Kidney (tissue), 14 donors: Measurements from ENCODE around the gene MARK4. TPM values are rescaled to one million over a fixed set of nuclear protein-coding genes. Genes with fewer than 3 reads are reported as not detected.

Experiments used
- DNase-seq, 5 donors: peaks; one replicate each; pipeline ENCODE4 v3.0.0-alpha.2; 2013 to 2020
- FAIRE-seq: peaks from 2 replicates; lab custom pipeline; 2012; peaks lifted over from hg19 to GRCh38; lab: Jason Lieb, UNC
- H3K27ac ChIP-seq, 2 donors: one replicate each; pipeline ENCODE4 v1.7.0; 2013; ENCODE audit warnings: low read depth in 2 of 2, low read length in 2 of 2, inconsistent platforms in 1 of 2
- H3K27me3 ChIP-seq: one replicate; pipeline ENCODE4 v1.7.1; 2013; ENCODE audit warnings: low read length, inconsistent platforms; ENCODE audit not compliant: control insufficient read depth, insufficient read depth
- H3K36me3 ChIP-seq, 3 donors: one replicate each; pipeline versions ENCODE4 v1.7.0 to v1.7.1; 2013; ENCODE audit warnings: low read length in 3 of 3, control low read depth in 1 of 3, inconsistent platforms in 1 of 3; ENCODE audit not compliant: insufficient read depth in 3 of 3, control insufficient read depth in 2 of 3
- H3K4me1 ChIP-seq, 3 donors: one replicate each; pipeline versions ENCODE4 v1.7.0 to v1.7.1; 2013; ENCODE audit warnings: low read length in 3 of 3, inconsistent platforms in 1 of 3, low read depth in 1 of 3; ENCODE audit not compliant: control insufficient read depth in 2 of 3, insufficient read depth in 2 of 3
- H3K4me3 ChIP-seq, 3 donors: one replicate each; pipeline versions ENCODE4 v1.7.0 to v1.8.1; 2013; ENCODE audit warnings: low read length in 3 of 3, control low read depth in 1 of 3, inconsistent platforms in 1 of 3
- H3K9ac ChIP-seq, 3 donors: one replicate each; pipeline versions ENCODE4 v1.7.0 to v1.7.1; 2013; ENCODE audit warnings: low read length in 3 of 3, control low read depth in 1 of 3, inconsistent platforms in 1 of 3
- H3K9me3 ChIP-seq, 3 donors: one replicate each; pipeline versions ENCODE4 v1.7.0 to v1.7.1; 2013; ENCODE audit warnings: low read length in 3 of 3, control low read depth in 1 of 3, inconsistent platforms in 1 of 3; ENCODE audit not compliant: control insufficient read depth in 2 of 3, insufficient read depth in 1 of 3
- intact Hi-C: fragments of 100-400 bp; cut with DNase I; formaldehyde crosslinking; loops from one replicate; pipeline ENCODE4 v1.11.1; 2022
- polyA plus RNA-seq: library from polyadenylated mRNA; stranded (reverse); fragments of 350-450 nt; fragmentation: Illumina TruSeq; extraction: RNeasy Lipid Tissue Mini Kit (QIAGEN cat#74804); gene quantifications from one replicate; pipeline ENCODE4 v1.2.3, GENCODE V29; 2014; ENCODE audit warnings: low read depth, low replicate concordance; ENCODE audit not compliant: insufficient read depth
- total RNA-seq: library from RNA; stranded (reverse); fragmentation: NEBNext Ultra II Directional; extraction: Animal tissue kit (Norgen Biotek cat#: 25700); gene quantifications from one replicate; pipeline ENCODE4 v1.2.1, GENCODE V29; 2021
- TF ChIP-seq, protein P1 (sequence below): IDR thresholded peaks from 3 replicates; pipeline ENCODE4 v1.5.1; 2012; ENCODE audit warnings: mild to moderate bottlenecking, moderate library complexity, borderline replicate concordance; ENCODE audit not compliant: insufficient read depth; ENCODE audit errors: extremely low read depth
- donor health status: control.
- donor health status: control.
- donor health status: control.
- donor health status: control.
- donor health status: control.
- donor health status: DM: yes; HTN: yes; CAD: no.
- donor health status: Normal renal cell carcinoma (clear cell type).

MARK4 gene
- total and polyA plus RNA-seq, 2 donors from 2014 or later = 13.6 to 29.7 TPM

DNA sequence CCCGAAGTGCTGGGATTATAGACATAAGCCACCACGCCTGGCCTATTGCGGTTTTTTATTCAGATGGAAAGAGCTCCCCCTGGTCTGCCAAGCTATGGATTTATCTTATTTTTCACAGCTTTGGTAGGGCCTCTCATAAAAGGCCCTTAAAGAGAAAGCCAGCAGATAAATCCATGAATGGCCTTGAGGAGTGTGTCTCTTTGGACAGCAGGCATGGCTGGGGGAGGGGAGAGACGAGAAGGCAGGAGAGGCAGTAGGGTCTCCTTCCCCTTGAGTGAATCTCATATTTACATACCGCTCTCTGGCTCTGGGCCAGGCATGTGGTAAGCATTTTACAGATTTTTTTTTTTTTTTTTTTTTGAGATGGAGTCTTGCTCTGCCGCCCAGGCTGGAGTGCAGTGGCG, 25.2 kb downstream of the MARK4 start:
- Histone ChIP-seq H3K4me3 (no peak overlapping the region), H3K4me1 (no peaks in the 10 kb centered on the region), H3K9me3 (no peaks in the 10 kb centered on the region), H3K27me3 (no peaks in the 10 kb centered on the region), H3K9ac (no peak overlapping the region), H3K36me3 (peaks cover 0 to 15% (median 4%) of the 10 kb centered on the region in 3 donors), H3K27ac (no peak overlapping the region)
- intact Hi-C loops = no loop called here
- DNase-seq (peak in 1 of 5 donors; percentile 52), FAIRE-seq (no peak)
- TF ChIP-seq, protein P1, sequence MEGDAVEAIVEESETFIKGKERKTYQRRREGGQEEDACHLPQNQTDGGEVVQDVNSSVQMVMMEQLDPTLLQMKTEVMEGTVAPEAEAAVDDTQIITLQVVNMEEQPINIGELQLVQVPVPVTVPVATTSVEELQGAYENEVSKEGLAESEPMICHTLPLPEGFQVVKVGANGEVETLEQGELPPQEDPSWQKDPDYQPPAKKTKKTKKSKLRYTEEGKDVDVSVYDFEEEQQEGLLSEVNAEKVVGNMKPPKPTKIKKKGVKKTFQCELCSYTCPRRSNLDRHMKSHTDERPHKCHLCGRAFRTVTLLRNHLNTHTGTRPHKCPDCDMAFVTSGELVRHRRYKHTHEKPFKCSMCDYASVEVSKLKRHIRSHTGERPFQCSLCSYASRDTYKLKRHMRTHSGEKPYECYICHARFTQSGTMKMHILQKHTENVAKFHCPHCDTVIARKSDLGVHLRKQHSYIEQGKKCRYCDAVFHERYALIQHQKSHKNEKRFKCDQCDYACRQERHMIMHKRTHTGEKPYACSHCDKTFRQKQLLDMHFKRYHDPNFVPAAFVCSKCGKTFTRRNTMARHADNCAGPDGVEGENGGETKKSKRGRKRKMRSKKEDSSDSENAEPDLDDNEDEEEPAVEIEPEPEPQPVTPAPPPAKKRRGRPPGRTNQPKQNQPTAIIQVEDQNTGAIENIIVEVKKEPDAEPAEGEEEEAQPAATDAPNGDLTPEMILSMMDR = no peak

DNA sequence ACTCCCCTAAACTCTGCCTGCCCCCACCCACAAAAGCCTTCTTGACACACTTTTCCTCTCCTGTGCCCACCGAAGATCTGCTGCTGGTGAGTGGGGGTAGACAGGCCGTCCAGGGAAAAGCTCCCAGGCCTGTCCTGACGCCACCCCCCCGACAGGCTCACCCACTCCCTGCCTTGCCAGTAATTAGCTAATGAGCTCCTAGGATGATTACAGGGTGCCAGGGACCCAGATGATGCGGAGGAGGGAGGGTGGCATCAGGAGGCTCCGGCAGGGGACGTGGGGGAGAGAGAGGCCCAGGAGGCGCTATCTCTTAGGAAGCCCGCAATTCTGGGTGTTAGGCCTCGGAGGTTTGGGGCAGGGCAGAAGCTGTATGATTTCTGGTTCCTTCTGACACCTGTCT, 27.0 kb downstream of the MARK4 start:
- no peaks in the 10 kb centered on the region for H3K27me3 ChIP-seq
- FAIRE-seq (no peak), DNase-seq (no peak)
- H3K9ac ChIP-seq = no peak overlapping the region
- no peak overlapping the region for H3K27ac ChIP-seq
- peaks cover 0 to 6% (median 4%) of the 10 kb centered on the region in 3 donors for H3K36me3 ChIP-seq
- intact Hi-C loops = no loop called here
- TF ChIP-seq, protein P1 = no peak
- H3K4me1 ChIP-seq = no peaks in the 10 kb centered on the region
- H3K9me3 ChIP-seq = no peaks in the 10 kb centered on the region
- no peak overlapping the region for H3K4me3 ChIP-seq

DNA sequence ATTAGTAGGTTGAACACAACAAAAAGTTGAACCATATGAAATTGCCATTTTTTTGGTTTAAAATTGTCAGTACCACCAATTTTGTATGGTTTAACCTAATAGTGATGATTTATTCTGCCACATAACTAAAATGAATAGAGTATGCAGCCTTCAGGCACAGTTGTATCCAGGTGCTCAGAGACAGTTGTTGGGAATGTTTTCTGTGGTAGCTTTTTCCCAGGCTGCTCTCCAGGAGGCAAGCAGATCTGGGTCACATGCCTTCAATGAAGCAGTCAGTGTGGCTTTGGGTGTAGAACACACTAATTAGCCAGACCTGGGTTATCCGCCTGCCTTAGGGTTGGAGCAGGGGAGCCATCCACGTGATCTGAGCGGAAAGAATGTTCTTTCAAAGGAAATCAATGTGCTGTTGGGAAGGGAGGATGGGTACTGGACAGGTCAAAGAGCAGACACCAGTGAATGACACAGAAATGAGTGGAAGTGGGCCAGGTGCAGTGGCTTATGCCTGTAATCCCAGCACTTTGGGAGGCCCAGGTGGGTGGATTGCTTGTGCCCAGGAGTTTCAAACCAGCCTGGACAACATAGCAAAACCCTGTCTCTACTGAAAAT, 28.6 kb downstream of the MARK4 start:
- no peak overlapping the region for H3K4me3 ChIP-seq
- no peaks in the 10 kb centered on the region for H3K27me3 ChIP-seq
- H3K36me3 ChIP-seq = peaks cover 3 to 10% (median 8%) of the 10 kb centered on the region in 3 donors
- H3K4me1 ChIP-seq = no peaks in the 10 kb centered on the region
- no peak overlapping the region for H3K27ac ChIP-seq
- TF ChIP-seq, protein P1 = no peak
- no peak overlapping the region for H3K9ac ChIP-seq
- H3K9me3 ChIP-seq = no peaks in the 10 kb centered on the region
- FAIRE-seq (no peak), DNase-seq (no peak)
- intact Hi-C loops = no loop called here
